IPS-18a (cell line): ENCODE results near the gene AMMECR1L.
"Not testable (repeated sequence)": the region's sequence is repeated elsewhere in the genome, so short reads cannot be mapped to it uniquely, and the experiment has no call there.

Experiments used
- H3K27ac ChIP-seq: one replicate; pipeline ENCODE4 v1.5.1; 2013; ENCODE audit warnings: low read length
- H3K27me3 ChIP-seq: one replicate; pipeline ENCODE4 v1.6.1; 2013; ENCODE audit warnings: mild to moderate bottlenecking, low read length; ENCODE audit not compliant: control insufficient read depth, insufficient read depth
- H3K36me3 ChIP-seq: one replicate; pipeline ENCODE4 v1.6.1; 2013; ENCODE audit warnings: low read depth, low read length; ENCODE audit not compliant: control insufficient read depth
- H3K4me1 ChIP-seq: one replicate; pipeline ENCODE4 v1.6.1; 2013; ENCODE audit warnings: low read depth, low read length; ENCODE audit not compliant: control insufficient read depth
- H3K4me3 ChIP-seq: one replicate; pipeline ENCODE4 v1.5.1; 2013; ENCODE audit warnings: low read length
- H3K9ac ChIP-seq: one replicate; pipeline ENCODE4 v1.6.1; 2013; ENCODE audit warnings: mild to moderate bottlenecking, low read length, moderate library complexity
- H3K9me3 ChIP-seq: one replicate; pipeline ENCODE4 v1.6.1; 2013; ENCODE audit warnings: low read depth, low read length; ENCODE audit not compliant: control insufficient read depth

The AMMECR1L gene

GRCh38 chr2:127826708-127827107 lies 59.0 kb downstream of the AMMECR1L start:
- not testable (repeated sequence) for H3K9me3 ChIP-seq, H3K36me3 ChIP-seq, H3K4me3 ChIP-seq, H3K27ac ChIP-seq, H3K4me1 ChIP-seq, H3K9ac ChIP-seq, H3K27me3 ChIP-seq

- Histone ChIP-seq H3K9ac (no peak overlapping the region), H3K4me3 (no peak overlapping the region), H3K27me3 (no peaks in the 10 kb centered on the region), H3K36me3 (no peaks in the 10 kb centered on the region), H3K27ac (no peak overlapping the region), H3K9me3 (peaks cover 13% of the 10 kb centered on the region), H3K4me1 (peaks cover 8% of the 10 kb centered on the region)
Measured at GRCh38 chr2:127826047-127826446, 59.7 kb downstream of the AMMECR1L start.

GRCh38 chr2:127820080-127820668 lies 65.6 kb downstream of the AMMECR1L start:
- Histone ChIP-seq H3K27me3 (no peaks in the 10 kb centered on the region), H3K27ac (no peak overlapping the region), H3K36me3 (no peaks in the 10 kb centered on the region), H3K9me3 (peaks cover 29% of the 10 kb centered on the region), H3K4me1 (no peaks in the 10 kb centered on the region), H3K9ac (no peak overlapping the region), H3K4me3 (no peak overlapping the region)

- H3K27me3 ChIP-seq = no peaks in the 10 kb centered on the region
- no peaks in the 10 kb centered on the region for H3K4me1 ChIP-seq
- no peak overlapping the region for H3K9ac ChIP-seq
- H3K36me3 ChIP-seq = no peaks in the 10 kb centered on the region
- peaks cover 29% of the 10 kb centered on the region for H3K9me3 ChIP-seq
- no peak overlapping the region for H3K27ac ChIP-seq
- no peak overlapping the region for H3K4me3 ChIP-seq
Measured at GRCh38 chr2:127818794-127819425, 66.8 kb downstream of the AMMECR1L start.

- Histone ChIP-seq H3K9ac (no peak overlapping the region), H3K27ac (no peak overlapping the region), H3K4me3 (no peak overlapping the region), H3K27me3 (no peaks in the 10 kb centered on the region), H3K4me1 (no peaks in the 10 kb centered on the region), H3K36me3 (no peaks in the 10 kb centered on the region), H3K9me3 (peaks cover 29% of the 10 kb centered on the region)
Measured at GRCh38 chr2:127818241-127818640, 67.5 kb downstream of the AMMECR1L start.

GRCh38 chr2:127814677-127815076 lies 71.1 kb downstream of the AMMECR1L start:
- no peak overlapping the region for H3K4me3 ChIP-seq
- H3K27ac ChIP-seq = no peak overlapping the region
- peaks cover 6% of the 10 kb centered on the region for H3K4me1 ChIP-seq
- no peaks in the 10 kb centered on the region for H3K36me3 ChIP-seq
- H3K9ac ChIP-seq = no peak overlapping the region
- H3K9me3 ChIP-seq = peaks cover 11% of the 10 kb centered on the region
- H3K27me3 ChIP-seq = no peaks in the 10 kb centered on the region

- not testable (repeated sequence) for H3K4me1 ChIP-seq, H3K4me3 ChIP-seq, H3K9me3 ChIP-seq, H3K27me3 ChIP-seq, H3K9ac ChIP-seq, H3K27ac ChIP-seq, H3K36me3 ChIP-seq
Measured at GRCh38 chr2:127812441-127812840, 73.3 kb downstream of the AMMECR1L start.
